NOMO-1 treated with dmso at 0.1 percent for 144 hours (cell line): ENCODE data around the gene SPO11.

Experiments used
- DNase-seq: peaks from one replicate; lab custom pipeline; 2025; ENCODE audit not compliant: unreplicated experiment; lab: John Stamatoyannopoulos, UW

The SPO11 gene

DNA sequence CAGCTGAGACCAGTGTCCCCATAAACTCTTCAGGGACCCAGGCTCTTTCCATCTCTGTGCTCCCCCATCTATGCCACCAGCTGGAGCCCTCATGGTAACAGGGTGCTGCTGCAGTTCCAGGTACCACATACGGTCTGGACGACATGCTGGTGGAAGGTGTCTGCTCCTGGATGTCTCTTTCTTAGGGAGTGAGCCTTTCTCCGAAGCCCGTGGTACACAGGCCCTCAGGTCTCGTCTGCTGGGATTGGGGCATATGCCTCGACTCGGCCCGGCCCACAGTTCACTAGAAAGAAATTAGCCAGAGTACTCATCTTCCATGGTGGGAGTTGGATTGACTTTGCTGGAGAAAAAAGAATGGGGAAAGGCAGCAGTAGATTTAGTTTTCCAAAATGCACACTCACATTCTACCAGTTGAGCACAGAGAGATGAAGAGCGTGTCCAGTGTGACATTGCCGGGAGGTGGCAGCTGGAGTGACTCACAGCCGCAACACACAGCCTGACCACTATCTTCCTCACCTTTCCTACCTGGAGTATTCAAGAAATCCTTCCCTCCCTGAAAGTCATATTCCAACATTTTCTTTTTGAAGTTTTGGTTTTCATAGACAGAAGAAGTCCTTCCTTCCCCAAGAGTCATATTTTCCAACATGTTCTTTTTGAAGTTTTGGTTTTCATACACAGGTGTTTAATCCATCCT is 18.6 kb upstream of the SPO11 start:
- DNase-seq = no peak

DNA sequence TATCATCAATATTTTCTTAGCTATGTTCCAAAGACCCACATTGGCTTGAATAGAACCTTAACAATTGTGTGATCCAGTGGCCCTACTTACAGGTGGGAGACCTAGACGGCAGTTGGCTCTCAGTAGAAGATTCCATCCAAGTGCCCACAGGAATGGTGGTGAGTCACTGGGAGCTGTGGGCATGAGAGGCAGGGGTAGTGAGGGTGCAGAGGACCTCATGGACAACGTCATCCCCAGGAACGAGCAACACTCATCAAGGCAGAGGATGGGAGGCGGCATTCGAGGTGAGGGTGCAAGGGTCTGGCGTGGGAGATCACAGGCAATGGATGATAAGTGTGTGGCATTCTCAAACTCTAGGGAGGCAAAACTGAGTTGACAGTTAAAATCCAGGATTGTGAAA is 17.5 kb upstream of the SPO11 start:
- no peak for DNase-seq

DNA sequence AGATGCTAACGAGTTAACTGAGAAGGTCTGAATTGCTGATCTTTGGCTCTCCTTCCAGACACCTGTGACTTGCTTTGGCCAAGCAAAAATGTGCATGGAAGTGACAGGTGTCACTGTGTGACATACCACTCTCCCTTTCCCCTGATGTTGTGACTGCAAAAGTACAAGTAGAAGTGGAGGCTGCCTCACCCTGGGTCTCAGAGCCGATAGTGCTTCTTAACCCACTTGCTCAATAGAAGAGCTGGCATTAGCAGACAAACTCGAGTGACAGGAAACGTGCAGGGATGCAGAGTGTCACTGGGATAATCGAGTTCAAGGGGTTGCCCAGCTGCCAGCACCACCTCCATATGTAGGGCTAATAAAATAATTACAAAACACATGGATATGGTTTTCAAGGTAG is 16.4 kb upstream of the SPO11 start:
- no peak for DNase-seq

DNA sequence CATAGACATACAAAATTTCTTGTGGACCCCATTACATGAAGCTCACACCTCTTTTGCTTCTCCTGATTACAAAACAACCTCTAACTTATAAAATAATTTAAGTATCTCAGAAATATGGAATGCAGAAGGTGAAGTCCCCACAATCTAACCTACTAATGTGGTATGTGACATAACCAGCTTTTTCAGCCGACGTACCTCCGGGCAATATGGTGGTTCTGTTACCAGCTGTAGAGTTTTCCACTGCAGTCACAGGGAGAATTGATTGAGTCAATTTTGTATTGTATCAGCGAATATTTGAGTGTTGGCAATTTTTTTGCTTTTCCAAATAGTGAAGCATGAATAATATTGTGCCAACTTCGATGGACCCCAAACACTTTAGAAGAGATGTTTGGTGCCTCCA is 15.7 kb upstream of the SPO11 start:
- DNase-seq = no peak

DNA sequence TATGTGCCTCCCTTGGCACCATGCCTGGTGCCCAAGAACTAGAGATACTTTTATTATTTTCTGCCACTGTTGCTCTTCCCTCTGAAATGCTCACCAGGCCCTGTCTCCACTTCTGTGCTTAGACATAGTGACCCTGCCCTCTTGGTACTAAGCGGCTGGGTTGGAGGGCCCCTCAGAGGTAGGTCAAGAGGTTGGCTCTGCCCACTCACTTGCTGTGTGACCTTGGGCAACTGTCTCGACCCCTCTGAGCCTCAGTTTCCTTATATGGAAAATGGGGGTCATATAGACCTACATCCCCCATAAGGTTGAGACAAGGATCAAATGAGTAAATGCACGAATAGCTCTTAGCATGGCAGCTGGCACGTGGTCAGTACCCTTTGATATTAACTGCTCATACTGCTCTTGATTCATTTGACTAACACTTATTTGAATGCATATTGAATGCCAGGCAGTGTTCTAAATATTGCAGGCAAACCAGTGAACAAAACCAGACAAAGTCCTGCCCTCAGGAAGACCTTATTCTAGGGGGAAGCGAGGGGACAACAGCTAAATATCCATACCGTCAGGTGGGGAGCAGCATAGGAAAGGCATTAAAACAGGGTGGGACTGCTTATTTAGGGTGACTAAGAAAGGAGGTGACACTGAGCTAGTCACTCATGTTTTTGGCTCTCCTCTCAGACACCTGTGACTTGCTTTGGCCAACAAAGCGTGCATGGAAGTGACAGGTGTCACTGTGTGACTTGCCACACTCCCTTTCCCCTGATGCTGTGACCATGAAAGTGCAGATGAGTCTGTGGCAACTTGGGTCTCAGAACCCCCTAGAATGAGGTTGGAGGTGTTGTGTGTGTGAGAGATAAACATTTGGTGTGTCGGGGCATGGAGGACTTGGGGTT is 14.3 kb upstream of the SPO11 start:
- no peak for DNase-seq

DNA sequence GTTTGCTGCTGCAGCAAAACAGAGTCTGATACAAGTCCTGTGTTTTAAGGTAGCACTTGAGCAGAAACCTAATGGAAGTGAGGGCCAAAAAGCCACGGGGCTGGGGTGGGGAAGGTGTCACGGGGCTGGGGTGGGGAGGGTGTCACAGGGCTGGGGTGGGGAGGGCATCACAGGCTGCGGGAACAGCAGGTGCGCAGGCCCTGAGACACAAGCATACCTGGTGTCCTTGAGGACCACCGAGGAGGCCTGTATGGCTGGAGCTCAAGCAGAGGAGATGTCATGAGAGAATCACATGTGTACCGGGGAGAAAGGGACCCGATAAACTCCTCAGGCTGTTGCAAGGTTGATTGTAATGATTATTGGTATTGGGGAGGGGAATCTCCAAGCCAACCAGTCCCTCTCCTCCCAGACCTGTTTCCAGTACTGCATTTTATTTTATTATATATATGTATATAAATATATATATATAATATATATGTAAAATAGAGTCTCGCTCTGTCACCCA is 13.6 kb upstream of the SPO11 start:
- DNase-seq = no peak

DNA sequence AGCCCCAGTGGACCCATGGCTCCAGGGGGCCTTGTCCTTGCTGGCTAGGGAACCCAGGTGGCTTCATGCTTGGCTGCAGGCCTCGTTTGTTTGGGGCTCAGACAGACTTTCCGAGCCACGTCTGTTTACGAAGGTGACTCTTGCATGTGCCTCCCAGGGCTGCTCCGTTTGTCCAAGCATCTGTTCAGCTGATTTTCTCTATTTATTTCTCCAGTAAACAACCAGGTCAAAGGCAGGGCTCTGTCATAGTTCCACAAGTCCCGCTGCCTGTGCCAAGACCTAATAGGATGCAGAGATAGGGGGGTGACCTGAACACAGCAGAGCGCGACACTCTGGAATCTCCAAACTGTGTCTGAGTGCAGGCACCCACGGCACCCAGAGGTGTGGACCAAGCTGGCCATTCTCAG is 12.8 kb upstream of the SPO11 start:
- DNase-seq = no peak

DNA sequence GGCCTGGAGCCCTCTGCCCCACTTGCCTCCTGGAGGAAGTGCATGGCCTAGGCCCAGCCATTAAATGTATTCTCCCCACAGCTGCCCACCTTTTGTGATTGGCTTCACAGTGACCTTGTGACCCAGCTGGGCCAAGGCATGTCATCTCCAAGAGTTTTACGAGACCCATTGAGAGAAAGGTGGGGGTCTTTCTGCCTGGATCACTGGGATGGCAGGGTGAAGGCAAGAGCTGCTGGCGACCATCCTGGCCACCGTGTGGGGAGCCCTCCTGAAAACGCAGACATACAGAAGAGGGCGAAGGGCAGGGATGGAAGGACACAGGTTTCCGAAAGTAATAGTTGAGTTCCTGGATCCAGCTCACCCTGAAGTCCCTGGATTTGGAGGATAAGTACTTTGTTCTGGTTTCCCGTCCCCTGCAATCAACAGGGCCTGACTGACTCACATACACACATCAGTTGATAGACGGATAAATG is 12.3 kb upstream of the SPO11 start:
- no peak for DNase-seq

DNA sequence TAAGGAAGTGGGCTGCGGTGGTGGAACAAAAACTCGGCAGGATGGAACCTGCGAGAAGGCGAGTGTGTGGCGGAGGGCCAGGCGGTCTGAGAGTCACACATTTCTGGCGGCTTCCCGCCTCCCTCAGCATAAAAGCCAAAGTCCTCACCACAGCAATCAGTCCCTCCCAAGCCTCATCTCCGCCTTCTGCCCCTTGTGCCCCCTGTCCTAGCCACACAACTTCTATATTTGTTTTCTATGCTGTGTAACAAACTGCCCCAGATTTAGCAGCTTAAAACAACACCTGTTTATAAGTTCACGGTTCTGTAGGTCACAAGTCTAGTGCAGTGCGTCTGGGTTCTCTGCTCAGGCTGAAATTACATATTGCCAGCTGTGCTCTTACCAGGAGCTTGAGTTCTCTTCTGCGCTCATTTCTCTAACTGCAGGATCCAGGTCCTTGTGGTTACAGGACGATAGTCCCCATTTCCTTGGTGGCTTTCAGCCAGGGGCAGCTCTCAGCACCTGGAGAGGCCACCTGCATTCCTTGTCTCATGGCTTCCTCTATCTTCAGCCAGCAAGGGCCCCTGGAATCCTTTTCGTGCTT is 11.7 kb upstream of the SPO11 start:
- DNase-seq = no peak

DNA sequence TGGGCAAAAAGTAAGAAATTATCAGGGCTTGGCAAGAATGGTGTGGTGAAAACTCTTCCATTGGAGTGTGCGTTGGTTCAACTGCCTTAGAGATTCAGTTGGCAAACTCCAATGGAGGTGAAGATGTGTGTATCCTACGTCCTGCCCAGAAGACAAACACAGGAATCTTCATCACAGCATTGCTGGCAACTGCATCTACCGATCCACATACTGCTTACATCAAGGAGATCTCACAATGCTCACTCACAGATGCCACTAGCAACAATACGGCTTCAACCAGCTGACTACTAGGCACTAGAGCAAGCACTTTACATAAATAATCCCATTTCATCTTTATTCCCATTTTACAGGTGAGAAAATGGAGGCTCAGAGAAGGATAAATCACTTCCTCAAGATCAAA is 10.0 kb upstream of the SPO11 start:
- no peak for DNase-seq

DNA sequence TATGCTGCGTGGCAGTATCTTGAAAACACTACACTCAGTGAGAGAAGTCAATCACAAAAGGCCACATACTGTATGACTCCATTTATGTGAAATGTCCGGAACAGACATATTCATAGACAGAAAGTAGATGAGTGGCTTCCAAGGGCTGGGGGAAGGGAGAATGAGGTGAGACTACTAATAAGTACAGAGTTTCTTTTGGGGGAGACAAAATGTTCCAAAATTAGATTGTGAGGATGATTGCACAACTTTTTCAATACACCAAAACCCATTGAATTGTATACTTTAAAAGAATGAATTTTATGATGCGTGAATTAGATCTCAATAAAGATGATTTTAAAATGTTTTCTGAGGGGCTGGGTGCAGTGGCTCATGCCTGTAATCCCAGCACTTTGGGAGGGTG is 9.2 kb upstream of the SPO11 start:
- no peak for DNase-seq

DNA sequence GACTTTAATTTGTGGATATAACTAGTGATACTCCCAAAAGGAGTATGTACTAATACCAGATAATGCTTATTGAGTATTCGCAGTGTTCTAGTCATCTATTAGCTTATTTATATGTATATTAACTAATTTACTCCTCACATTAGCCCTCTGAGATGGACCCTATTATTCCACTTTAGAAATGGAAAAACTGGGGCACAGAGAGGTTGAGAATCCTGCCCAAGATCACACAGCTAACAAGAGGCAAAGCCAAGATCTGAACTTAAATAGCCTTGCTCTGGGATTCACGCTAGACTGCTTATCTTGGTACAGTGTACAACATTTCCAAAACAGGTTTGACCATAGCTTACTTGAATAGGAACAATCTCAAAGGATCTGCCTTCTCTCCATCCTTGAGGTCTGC is 8.5 kb upstream of the SPO11 start:
- DNase-seq = no peak

DNA sequence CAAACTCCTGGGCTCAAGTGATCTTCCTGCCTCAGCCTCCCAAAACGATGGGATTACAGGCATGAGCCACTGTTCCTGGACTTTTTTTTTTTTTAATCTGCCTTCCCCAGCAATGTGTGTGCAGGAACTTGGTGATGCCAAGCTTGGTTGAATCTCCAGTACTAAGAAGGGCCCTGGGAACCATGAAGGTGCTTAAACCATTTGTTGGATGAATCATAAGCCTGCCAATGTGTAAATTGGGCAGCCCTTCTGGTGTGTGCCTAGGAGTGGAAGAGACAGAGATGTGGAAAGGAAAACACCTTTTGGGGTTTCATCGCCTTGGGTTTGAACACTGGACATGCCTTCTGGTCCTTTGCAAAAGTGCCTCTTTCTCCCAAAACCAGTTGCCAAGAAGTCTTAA is 7.1 kb upstream of the SPO11 start:
- no peak for DNase-seq

DNA sequence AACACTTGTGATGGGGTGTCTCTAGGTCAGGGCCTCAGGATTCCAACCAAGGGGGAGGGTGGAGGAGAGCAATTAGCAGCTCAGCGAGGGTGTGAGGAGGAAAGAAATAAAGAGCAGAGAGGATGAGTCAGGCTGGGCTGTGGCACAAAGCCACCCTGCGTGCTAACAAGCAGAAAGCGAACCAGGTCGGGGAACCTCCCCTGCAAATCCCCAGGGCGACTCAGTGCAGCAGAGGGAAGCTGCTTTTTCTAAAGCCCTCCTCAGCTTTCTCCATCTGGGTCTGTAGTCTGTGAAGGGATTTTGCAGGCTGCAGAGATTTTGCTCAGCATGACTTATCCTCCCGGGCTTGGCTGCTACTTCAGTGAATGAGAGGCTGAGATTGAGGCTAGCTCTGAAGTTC is 6.6 kb upstream of the SPO11 start:
- peak; percentile 7 for DNase-seq

DNA sequence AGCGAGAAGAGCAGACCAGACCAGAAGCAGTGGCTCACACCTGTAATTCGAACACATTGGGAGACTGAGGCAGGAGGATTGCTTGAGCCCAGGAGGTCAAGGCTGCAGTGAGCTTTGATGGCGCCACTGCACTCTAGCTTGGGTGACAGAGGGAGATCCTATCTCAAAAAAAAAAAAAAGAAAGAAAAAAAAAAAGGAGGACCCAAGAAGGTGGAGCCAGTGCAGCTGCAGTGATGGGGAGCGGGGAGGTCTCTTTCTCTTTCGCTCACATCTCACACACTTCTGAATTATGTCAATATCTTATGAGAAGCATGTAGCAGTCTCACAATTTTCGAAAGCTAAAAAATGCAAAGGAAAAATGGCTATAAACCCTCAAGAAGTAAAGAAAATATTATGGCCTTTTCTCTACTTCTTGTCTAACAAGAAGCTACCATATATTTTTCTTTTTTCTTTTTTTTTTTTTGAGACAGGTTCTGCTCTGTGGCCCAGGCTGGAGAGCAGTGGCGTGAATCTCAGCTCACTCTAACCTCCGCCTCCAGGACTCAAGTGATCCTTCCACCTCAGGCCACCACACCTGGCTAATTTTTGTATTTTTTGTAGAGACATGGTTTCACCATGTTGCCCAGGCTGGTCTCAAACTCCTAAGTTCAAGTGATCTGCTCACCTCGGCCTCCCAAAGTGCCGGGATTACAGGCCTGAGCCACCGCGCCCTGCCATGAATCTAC is 3.8 kb upstream of the SPO11 start:
- no peak for DNase-seq

DNA sequence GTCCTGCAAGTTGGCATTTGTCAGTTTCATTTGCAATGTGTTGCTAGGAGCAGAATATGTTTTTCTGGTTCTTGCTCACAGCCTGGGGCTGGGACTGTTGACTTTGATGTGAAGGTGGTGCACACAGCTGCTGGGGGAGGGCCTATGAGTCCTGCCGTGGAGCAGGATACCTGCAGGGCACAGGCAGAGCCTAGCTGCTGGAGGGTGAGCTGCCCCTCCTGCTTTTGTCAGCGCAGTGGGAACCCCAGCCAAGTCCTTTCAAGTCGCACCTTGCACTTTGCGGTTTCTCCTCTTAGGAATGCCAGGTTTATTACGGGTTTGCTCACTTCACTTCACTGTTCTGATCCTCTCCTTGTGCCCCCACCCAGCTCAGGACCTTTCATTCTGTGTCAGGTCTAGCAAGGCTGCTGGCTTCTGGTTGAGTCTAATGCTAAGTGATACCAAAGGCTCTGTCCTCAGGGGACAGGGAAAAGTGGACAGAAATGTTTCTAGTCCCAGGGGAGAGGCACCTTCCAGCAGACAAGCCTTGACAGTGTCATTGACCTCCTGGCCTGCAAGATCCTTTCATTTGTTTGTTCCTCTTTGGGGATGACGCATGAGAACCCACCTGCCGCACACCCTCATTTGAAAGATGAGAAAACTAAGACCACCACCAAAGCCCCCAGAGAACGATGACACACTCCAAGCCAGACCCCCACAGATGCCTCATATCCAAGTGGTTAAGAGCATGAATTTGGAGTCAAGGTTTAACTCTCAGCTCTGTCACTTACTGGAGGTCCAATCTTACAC is 2.7 kb upstream of the SPO11 start:
- DNase-seq = no peak

DNA sequence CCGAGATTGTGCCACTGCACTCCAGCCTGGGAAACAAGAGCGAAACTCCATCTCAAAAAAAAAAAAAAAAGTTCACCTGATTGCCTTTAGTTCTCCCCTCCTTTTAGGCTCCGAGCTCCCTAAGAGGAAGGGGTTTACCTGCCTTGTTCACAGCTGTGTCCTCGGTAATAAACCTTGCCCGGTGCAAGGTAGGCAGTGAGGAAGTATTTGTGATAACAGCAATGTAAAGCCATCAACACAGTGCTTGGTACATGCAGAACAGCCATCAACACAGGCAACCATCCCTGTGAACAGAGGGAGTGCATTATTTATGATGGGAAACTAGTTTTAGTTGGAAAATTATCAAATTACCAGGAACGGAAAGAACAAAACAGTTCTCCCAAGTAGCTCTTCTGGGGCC is 1.8 kb upstream of the SPO11 start:
- DNase-seq = no peak

DNA sequence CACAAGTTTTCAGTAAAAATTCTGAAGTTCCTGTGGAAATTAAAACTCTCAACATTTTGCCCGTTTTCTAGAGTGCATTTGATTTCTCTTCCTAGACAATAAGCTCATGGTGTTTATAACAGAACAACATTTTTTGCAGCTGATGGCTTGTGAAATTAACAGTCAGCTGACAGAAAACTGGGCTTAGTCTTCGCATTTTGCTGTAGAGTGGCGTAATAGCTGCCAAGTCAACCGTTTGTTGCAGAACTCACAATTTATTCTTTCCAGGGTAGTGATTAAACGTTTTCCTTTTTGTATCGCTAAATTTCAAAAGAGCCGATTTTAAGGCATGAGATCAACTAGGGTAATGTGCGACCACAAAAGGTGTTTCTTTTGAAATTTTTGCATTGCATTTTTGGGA is 1.4 kb downstream of the SPO11 start:
- DNase-seq = peak; percentile 48

DNA sequence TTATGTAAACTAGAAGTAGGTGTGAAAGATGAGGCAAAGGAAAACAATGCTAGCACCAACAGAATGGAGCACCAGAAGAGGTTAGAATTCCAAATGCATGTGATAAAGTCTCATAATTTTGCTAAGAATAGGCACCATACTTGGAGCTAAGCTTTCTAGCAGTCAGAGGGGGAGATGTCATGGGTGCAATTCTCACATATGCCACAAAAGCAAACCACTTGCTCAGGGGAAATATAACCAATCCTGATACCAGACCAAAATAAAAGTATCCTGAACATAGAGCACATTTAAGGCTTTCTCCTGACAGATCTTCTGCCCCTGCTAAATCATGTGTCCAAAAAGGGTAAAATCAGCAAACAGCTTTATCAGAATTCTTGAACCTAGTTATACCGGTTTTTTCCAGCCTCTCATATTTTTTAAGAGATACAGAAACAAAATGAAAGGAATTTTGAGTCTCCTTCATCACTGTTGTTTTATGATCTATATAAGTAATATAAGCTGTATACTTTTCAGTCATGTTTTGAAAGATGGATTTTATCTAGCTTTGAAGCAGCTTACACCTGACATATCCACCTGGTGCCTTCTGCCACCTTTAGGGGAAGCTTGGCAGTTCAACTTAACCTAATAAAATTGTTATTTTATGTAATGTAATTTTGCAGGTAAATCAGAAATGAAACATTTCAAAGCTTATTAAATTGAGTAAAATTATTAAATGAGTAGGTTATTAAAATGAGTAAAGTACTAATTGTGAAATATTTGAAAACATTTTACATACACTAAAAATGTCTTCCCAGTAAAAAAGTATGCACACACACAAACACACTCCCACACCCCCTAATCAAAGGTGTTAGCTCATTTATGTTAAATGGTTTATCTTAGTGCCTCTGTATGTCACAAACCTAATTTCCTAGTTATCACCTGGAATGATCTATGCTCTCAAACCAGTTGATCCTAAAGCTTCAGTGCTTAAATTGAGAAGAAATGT is 2.8 kb downstream of the SPO11 start:
- no peak for DNase-seq
